ENCODE data around the gene NBAS.

DNA sequence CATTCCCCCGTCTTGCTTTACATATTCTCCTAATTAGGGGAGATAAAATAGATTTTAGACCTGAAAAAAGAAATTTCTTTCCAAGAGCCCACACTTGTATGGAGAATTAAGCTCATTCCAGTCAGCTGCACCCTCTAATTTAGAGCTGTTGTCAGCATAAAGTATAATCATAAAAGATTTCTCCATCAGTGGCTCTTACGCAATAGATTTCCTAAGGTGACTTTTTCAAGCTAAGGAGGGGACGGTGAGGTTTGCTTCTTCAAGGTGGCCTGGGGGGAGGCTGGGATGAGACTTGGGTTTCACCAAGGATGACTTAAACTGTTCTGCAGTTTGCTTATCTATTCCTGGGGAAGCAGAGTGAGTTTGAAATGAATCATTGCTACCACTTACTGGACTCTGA, 426.2 kb downstream of the NBAS start:
- TF ChIP-seq ELF1 (IDR thresholded peaks at IDR 0.05) (no peak), JUND (IDR thresholded peaks at IDR 0.05) (no peak), YY1 (IDR thresholded peaks at IDR 0.05; ENCODE audit: low read depth) (no peak), EZH2phosphoT487 (IDR thresholded peaks at IDR 0.05; ENCODE audit: borderline replicate concordance, low read depth) (no peak)
- TF ChIP-seq, protein P1, sequence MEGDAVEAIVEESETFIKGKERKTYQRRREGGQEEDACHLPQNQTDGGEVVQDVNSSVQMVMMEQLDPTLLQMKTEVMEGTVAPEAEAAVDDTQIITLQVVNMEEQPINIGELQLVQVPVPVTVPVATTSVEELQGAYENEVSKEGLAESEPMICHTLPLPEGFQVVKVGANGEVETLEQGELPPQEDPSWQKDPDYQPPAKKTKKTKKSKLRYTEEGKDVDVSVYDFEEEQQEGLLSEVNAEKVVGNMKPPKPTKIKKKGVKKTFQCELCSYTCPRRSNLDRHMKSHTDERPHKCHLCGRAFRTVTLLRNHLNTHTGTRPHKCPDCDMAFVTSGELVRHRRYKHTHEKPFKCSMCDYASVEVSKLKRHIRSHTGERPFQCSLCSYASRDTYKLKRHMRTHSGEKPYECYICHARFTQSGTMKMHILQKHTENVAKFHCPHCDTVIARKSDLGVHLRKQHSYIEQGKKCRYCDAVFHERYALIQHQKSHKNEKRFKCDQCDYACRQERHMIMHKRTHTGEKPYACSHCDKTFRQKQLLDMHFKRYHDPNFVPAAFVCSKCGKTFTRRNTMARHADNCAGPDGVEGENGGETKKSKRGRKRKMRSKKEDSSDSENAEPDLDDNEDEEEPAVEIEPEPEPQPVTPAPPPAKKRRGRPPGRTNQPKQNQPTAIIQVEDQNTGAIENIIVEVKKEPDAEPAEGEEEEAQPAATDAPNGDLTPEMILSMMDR (IDR thresholded peaks at IDR 0.05) = no peak

Data from SK-N-SH (cell line).